K562 (cell line): ENCODE measurements around the gene APOM. TPM values are rescaled to one million over a fixed set of nuclear protein-coding genes. Genes with fewer than 3 reads are reported as not detected.

Experiments used
- BRD4 ChIP-seq: fragments of 200-600 bp; sonication (generic); IDR thresholded peaks from 2 replicates; pipeline ENCODE4 v1.6.1; 2017; ENCODE audit warnings: inconsistent platforms
- CHCHD3 ChIP-seq: fragments of 250-450 bp; sonication (Bioruptor Pico); IDR thresholded peaks from 2 replicates; pipeline ENCODE4 v2.1.2; 2022; ENCODE audit warnings: mild to moderate bottlenecking
- CHD1 ChIP-seq: fragments of 200-600 bp; sonication (generic); IDR thresholded peaks from one replicate; pipeline ENCODE4 v1.6.1; 2012; ENCODE audit warnings: mild to moderate bottlenecking, moderate library complexity, low read length, inconsistent platforms
- DEAF1 ChIP-seq: fragments of 450-650 bp; formaldehyde crosslinking; IDR thresholded peaks from 2 replicates; pipeline ENCODE4 v1.4.0; 2020; ENCODE audit warnings: mild to moderate bottlenecking, moderate library complexity
- DLX4 ChIP-seq: fragments of 250-450 bp; sonication (Bioruptor Pico); IDR thresholded peaks from 2 replicates; pipeline ENCODE4 v1.6.1; 2021; ENCODE audit warnings: mild to moderate bottlenecking
- ELF1 ChIP-seq: fragments of 200-800 bp; sonication (Bioruptor generic); IDR thresholded peaks from 2 replicates; pipeline ENCODE4 v1.6.1; 2016; ENCODE audit warnings: missing genetic modification characterization, missing compliant biosample characterization
- ELF4 ChIP-seq: fragments of 450-650 bp; formaldehyde crosslinking; IDR thresholded peaks from 2 replicates; pipeline ENCODE4 v1.4.0; 2022; ENCODE audit warnings: missing genetic modification characterization
- FOXA1 ChIP-seq: fragments of 450-650 bp; IDR thresholded peaks from 2 replicates; pipeline ENCODE4 v1.6.1; 2016; ENCODE audit warnings: mild to moderate bottlenecking, borderline replicate concordance
- FOXA3 ChIP-seq, 2 experiments: fragments of 450-650 bp in 1 of 2; sonication (generic) in 1 of 2; formaldehyde crosslinking; IDR thresholded peaks in 1 of 2; conservative IDR thresholded peaks in 1 of 2; 2 replicates each; pipeline versions ENCODE4 v1.4.0 to v1.8.0; 2020 to 2022; ENCODE audit warnings: mild to moderate bottlenecking in 2 of 2, missing genetic modification reagents in 1 of 2
- HDAC1 ChIP-seq, 2 experiments: fragments of 450-650 bp; IDR thresholded peaks; 2 replicates each; pipeline ENCODE4 v1.6.1; 2016 to 2017; ENCODE audit warnings: inconsistent platforms in 1 of 2, mild to moderate bottlenecking in 1 of 2, moderate library complexity in 1 of 2
- ID3 ChIP-seq, 2 experiments: fragments of 250-450 bp in 1 of 2; fragments of 450-650 bp in 1 of 2; sonication (Bioruptor Pico) in 1 of 2; IDR thresholded peaks; 2 replicates each; pipeline versions ENCODE4 v1.6.1 to v1.8.0; 2016 to 2021; ENCODE audit warnings: mild to moderate bottlenecking in 2 of 2, moderate library complexity in 2 of 2, missing compliant biosample characterization in 1 of 2, missing genetic modification characterization in 1 of 2
- L3MBTL2 ChIP-seq: fragments of 450-650 bp; IDR thresholded peaks from 2 replicates; pipeline ENCODE4 v1.6.1; 2016; ENCODE audit warnings: mild to moderate bottlenecking, moderate library complexity
- MEIS2 ChIP-seq: fragments of 450-650 bp; IDR thresholded peaks from 2 replicates; pipeline ENCODE4 v1.6.1; 2014; ENCODE audit warnings: mild to moderate bottlenecking; ENCODE audit not compliant: partially characterized antibody
- MTA1 ChIP-seq: fragments of 450-650 bp; IDR thresholded peaks from 2 replicates; pipeline ENCODE4 v1.6.1; 2017; ENCODE audit warnings: borderline replicate concordance
- MTF1 ChIP-seq: fragments of 250-450 bp; sonication (Bioruptor Pico); IDR thresholded peaks from 2 replicates; pipeline ENCODE4 v1.9.0; 2021; ENCODE audit warnings: moderate library complexity, mild to moderate bottlenecking, inconsistent platforms, borderline replicate concordance
- NCOR1 ChIP-seq: fragments of 450-650 bp; IDR thresholded peaks from 2 replicates; pipeline ENCODE4 v1.6.1; 2016; ENCODE audit warnings: mild to moderate bottlenecking, moderate library complexity
- RBM39 ChIP-seq: fragments of 200-400 bp; formaldehyde crosslinking; optimal IDR thresholded peaks from 2 replicates; pipeline ENCODE3; 2018; ENCODE audit warnings: low read depth, low read length
- RFX1 ChIP-seq: fragments of 450-650 bp; IDR thresholded peaks from 2 replicates; pipeline ENCODE4 v1.6.1; 2016; ENCODE audit warnings: mild to moderate bottlenecking, moderate library complexity
- SREBF2 ChIP-seq: sonication (generic); formaldehyde crosslinking; IDR thresholded peaks from 2 replicates; pipeline ENCODE4 v1.4.0; 2020; ENCODE audit warnings: mild to moderate bottlenecking, missing genetic modification reagents
- TRIM24 ChIP-seq, 2 experiments: fragments of 450-650 bp; IDR thresholded peaks; 2 replicates each; pipeline ENCODE4 v1.6.1; 2016
- ZNF121 ChIP-seq: sonication (generic); formaldehyde crosslinking; conservative IDR thresholded peaks from 2 replicates; pipeline ENCODE4 v1.8.0; 2022; ENCODE audit warnings: missing genetic modification reagents
- ZNF445 ChIP-seq: fragments of 250-450 bp; sonication (Bioruptor Pico); IDR thresholded peaks from 2 replicates; pipeline ENCODE4 v1.4.0; 2020; ENCODE audit warnings: low read depth, mild to moderate bottlenecking, moderate library complexity
- polyA plus RNA-seq, 8 experiments: library from polyadenylated mRNA; depleted of rRNA in 4 of 8; stranded (reverse) in 5 of 8; unstranded in 3 of 8; fragments of >200 nt; fragmentation: Nextera tagmentation in 2 of 8; fragmentation: Illumina TruSeq in 1 of 8; extraction: Ambion mirVana in 2 of 8; extraction: Trizol in 1 of 8; gene quantifications; 2 replicates each; pipeline versions ENCODE4 v1.2.1 to v1.2.3, GENCODE V29; 2011 to 2014; ENCODE audit warnings: inconsistent platforms in 1 of 8, missing spikeins in 1 of 8
- total RNA-seq, 7 experiments: library from RNA; depleted of rRNA in 6 of 7; stranded (reverse); fragments of >200 nt in 6 of 7; fragmentation: Illumina TruSeq in 2 of 7; extraction: Trizol in 2 of 7; gene quantifications; 2 replicates each; pipeline versions ENCODE4 v1.2.1 to v1.2.3, GENCODE V29; 2011 to 2021; ENCODE audit warnings: low replicate concordance in 1 of 7
- TF ChIP-seq, protein P1 (sequence below): sonication (generic); formaldehyde crosslinking; IDR thresholded peaks from 2 replicates; pipeline ENCODE4 v1.8.1; 2023; ENCODE audit warnings: mild to moderate bottlenecking, missing genetic modification reagents

The APOM gene
- total and polyA plus RNA-seq, 9 of the 15 experiments (the other 6 are each of a cell fraction or from before 2014, with no cell fraction given) = 5.7 to 24.3 (median 10.4) TPM

DNA sequence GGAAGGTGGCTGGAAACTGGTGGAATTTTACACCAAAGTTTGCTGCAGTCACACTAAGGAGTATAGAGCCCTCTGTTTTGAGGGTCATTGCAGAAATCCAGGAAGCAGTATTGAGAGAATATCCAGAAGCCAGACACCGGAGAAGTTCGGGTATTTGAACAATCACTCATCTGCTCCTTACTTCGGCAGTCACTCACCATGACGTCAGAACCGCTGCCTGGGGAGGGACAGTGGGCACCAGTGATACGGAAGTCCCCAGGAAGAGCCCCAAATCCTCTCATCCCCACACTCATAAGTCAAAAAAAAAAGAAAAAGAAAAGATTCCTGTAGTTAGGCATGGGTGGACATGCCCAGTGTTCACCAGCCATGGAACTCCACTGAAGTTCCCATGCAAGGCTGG, 21.2 kb downstream of the APOM start (continued):
- TF ChIP-seq ID3 (CRISPR knock-in tag; IDR thresholded peaks at IDR 0.05) (no peak), ID3 (tag; IDR thresholded peaks at IDR 0.05) (no peak), FOXA3 (CRISPR knock-in tag; conservative IDR thresholded peaks at IDR 0.05 in 1 of 2, IDR thresholded peaks at IDR 0.05 in 1 of 2) (peak in 1 of 2 experiments; percentile 37; a peak in 1 of 4 replicates), DLX4 (CRISPR knock-in tag) (no peak), FOXA1 (no peak), MEIS2 (peak; percentile 89), MTF1 (CRISPR knock-in tag) (no peak), RFX1 (no peak), ELF1 (tag) (peak; percentile 71; the same call in 1 of the 2 replicates), ZNF445 (0 out of 2 replicates have a peak, but pooled peaks have one; percentile 37), RBM39 (peak; percentile 11), SREBF2 (no peak), NCOR1 (no peak), BRD4 (no peak), HDAC1 (IDR thresholded peaks at IDR 0.05) (no peak), ELF4 (CRISPR knock-in tag) (0 out of 2 replicates have a peak, but pooled peaks have one; percentile 37), CHD1 (no peak), CHCHD3 (CRISPR knock-in tag) (no peak), TRIM24 (IDR thresholded peaks at IDR 0.05) (0 out of 4 replicates have a peak, but pooled peaks of 1 of the 2 experiments have one; percentile 29), ZNF121 (CRISPR knock-in tag) (no peak), L3MBTL2 (0 out of 2 replicates have a peak, but pooled peaks have one; percentile 29), DEAF1 (CRISPR knock-in tag) (0 out of 2 replicates have a peak, but pooled peaks have one; percentile 16), MTA1 (no peak)
- TF ChIP-seq, protein P1, sequence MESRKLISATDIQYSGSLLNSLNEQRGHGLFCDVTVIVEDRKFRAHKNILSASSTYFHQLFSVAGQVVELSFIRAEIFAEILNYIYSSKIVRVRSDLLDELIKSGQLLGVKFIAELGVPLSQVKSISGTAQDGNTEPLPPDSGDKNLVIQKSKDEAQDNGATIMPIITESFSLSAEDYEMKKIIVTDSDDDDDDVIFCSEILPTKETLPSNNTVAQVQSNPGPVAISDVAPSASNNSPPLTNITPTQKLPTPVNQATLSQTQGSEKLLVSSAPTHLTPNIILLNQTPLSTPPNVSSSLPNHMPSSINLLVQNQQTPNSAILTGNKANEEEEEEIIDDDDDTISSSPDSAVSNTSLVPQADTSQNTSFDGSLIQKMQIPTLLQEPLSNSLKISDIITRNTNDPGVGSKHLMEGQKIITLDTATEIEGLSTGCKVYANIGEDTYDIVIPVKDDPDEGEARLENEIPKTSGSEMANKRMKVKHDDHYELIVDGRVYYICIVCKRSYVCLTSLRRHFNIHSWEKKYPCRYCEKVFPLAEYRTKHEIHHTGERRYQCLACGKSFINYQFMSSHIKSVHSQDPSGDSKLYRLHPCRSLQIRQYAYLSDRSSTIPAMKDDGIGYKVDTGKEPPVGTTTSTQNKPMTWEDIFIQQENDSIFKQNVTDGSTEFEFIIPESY (CRISPR knock-in tag) = no peak
